Breast epithelium (tissue), 4 donors: ENCODE measurements around the gene CACNB1. TPM values are rescaled to one million over a fixed set of nuclear protein-coding genes. Genes with fewer than 3 reads are reported as not detected.

ENCODE experiments used
- DNase-seq, 2 donors: peaks; one replicate each; pipeline ENCODE4 v3.0.0-alpha.2; 2019; ENCODE audit warnings: low spot score in 2 of 2
- H3K27ac ChIP-seq, 2 donors: fragments of 200-600 bp; sonication (generic) in 1 of 2; one replicate each; pipeline ENCODE4 v1.5.1; 2016 to 2019; ENCODE audit warnings: mild to moderate bottlenecking in 1 of 2
- H3K27me3 ChIP-seq, 2 donors: fragments of 200-600 bp; sonication (generic) in 1 of 2; one replicate each; pipeline versions ENCODE4 v1.5.1 to v1.6.0; 2017 to 2019; ENCODE audit warnings: control low read depth in 1 of 2, mild to moderate bottlenecking in 1 of 2
- H3K36me3 ChIP-seq: fragments of 200-600 bp; one replicate; pipeline ENCODE4 v1.5.1; 2019
- H3K4me1 ChIP-seq, 2 donors: fragments of 200-600 bp; sonication (generic); one replicate each; pipeline ENCODE4 v1.5.1; 2016 to 2019; ENCODE audit warnings: control low read depth in 1 of 2
- H3K4me3 ChIP-seq, 3 donors: fragments of 200-600 bp; sonication (generic); 1 replicate in 2 of 3; 2 replicates in 1 of 3; pipeline ENCODE4 v1.5.1; 2016 to 2019; ENCODE audit warnings: mild to moderate bottlenecking in 3 of 3, moderate library complexity in 2 of 3
- H3K9me3 ChIP-seq, 2 donors: fragments of 200-600 bp; sonication (generic) in 1 of 2; one replicate each; pipeline ENCODE4 v1.5.1; 2016 to 2019; ENCODE audit warnings: control low read depth in 1 of 2
- POLR2A ChIP-seq: fragments of 450-650 bp; IDR thresholded peaks from one replicate; pipeline ENCODE4 v1.6.1; 2016; ENCODE audit warnings: antibody characterized with exemption, mild to moderate bottlenecking, moderate library complexity
- POLR2AphosphoS5 ChIP-seq, 3 donors: sonication (generic); formaldehyde crosslinking; IDR thresholded peaks; one replicate each; pipeline ENCODE4 v1.6.1; 2017; ENCODE audit warnings: antibody characterized with exemption in 3 of 3
- intact Hi-C: fragments of 100-400 bp; cut with DNase I; formaldehyde crosslinking; loops from one replicate; pipeline ENCODE4 v1.15.1; 2023; ENCODE audit warnings: low total_unique reads
- total RNA-seq, 3 donors: library from RNA; depleted of rRNA; stranded (reverse); fragments of >200 nt; gene quantifications; one replicate each; pipeline ENCODE4 v1.1.0, GENCODE V29; 2016
- TF ChIP-seq, protein P1 (sequence below), 3 donors: fragments of 450-650 bp; IDR thresholded peaks; one replicate each; pipeline ENCODE4 v1.5.1; 2016 to 2017; ENCODE audit warnings: antibody characterized with exemption in 3 of 3, mild to moderate bottlenecking in 3 of 3, moderate library complexity in 3 of 3

The CACNB1 gene
- total RNA-seq, 3 donors from 2014 or later, result 12.8 to 21.2 (median 13.9) TPM

DNA sequence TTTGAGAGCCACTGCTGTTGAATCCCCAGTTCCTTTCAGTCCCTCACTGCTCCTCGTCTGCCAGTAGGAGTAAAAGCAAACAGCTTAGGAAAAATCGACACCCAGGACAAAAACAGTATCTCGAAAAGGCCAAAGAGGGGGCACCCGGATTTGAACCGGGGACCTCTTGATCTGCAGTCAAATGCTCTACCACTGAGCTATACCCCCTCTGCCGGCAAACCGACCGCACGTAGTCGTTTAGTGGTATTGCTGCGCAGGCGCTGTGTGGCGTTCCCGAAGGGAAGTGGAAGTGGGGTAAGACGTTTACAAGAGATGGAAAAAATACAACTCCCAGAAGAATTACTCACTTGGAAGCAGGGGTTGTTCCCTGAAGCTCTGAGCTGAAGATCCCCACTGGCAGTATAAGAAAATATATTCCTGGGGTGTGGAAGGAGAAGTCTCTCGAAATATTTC lies 43.8 kb downstream of the CACNB1 start:
- intact Hi-C loops, result loop anchor here (5.0 kb wide), 1 partner anchor 171 kb away; no protein-coding TSS in a partner anchor
- Histone ChIP-seq H3K4me3 (peak overlapping the region; percentile 77 to 96 (median 88)), H3K9me3 (no peaks in the 10 kb centered on the region), H3K27me3 (no peaks in the 10 kb centered on the region), H3K36me3 (no peaks in the 10 kb centered on the region), H3K27ac (peak overlapping the region; percentile 96 to 99), H3K4me1 (peaks cover 0 to 4% of the 10 kb centered on the region in 2 donors)
- TF ChIP-seq POLR2A, result no peak
- TF ChIP-seq, protein P1, sequence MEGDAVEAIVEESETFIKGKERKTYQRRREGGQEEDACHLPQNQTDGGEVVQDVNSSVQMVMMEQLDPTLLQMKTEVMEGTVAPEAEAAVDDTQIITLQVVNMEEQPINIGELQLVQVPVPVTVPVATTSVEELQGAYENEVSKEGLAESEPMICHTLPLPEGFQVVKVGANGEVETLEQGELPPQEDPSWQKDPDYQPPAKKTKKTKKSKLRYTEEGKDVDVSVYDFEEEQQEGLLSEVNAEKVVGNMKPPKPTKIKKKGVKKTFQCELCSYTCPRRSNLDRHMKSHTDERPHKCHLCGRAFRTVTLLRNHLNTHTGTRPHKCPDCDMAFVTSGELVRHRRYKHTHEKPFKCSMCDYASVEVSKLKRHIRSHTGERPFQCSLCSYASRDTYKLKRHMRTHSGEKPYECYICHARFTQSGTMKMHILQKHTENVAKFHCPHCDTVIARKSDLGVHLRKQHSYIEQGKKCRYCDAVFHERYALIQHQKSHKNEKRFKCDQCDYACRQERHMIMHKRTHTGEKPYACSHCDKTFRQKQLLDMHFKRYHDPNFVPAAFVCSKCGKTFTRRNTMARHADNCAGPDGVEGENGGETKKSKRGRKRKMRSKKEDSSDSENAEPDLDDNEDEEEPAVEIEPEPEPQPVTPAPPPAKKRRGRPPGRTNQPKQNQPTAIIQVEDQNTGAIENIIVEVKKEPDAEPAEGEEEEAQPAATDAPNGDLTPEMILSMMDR (IDR thresholded peaks at IDR 0.05), result peak in 2 of 3 donors; percentile 37 to 51
- TF ChIP-seq POLR2AphosphoS5 (IDR thresholded peaks at IDR 0.05), result peak; percentile 61 to 86 (median 82)
- peak; percentile 94 to 97 for DNase-seq

DNA sequence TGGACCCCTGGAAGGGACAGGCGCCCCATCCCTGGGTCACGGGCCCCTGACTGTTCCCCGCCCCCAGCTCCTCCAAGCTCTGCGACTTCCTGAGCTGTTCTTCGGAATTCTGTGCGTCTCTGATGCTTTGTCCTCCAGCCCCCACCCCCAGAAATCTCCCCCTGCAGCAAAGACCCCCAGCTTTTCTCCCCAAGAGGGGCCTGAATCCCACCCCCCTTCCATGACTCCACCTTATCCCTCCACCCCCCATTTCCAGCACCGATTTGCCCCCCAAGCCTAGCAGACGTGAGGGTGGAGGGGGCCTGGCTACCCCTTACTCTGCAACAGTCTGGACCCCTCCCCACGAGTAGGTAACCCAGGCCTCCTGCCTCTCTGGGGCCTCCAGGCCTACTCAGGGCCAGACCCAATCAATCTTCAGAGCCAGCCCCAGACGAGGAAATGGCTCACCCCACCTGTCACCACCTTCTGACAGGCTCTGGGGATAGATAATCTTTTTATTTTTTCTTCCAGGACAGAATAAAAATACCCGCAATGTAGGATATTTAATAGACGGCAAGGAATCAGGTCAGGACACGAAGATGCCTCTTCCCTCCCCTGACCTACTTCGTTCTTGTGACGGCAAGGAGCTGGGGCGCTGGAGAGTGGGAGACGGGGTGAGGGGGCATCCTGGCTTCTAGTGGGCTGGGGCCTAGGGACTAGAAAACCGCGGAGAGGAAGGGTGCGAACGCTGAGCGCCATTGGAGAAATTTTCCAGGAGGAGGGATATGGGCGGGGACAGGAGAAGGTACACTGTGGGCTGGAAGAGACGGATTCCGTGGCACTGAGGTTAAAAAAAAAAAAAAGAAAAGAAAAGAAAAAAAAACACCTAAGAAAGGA lies 45.3 kb downstream of the CACNB1 start:
- no peak for TF ChIP-seq POLR2AphosphoS5 (IDR thresholded peaks at IDR 0.05)
- TF ChIP-seq, protein P1 (IDR thresholded peaks at IDR 0.05), result no peak
- no peak for TF ChIP-seq POLR2A
- Histone ChIP-seq H3K4me3 (peak overlapping the region; percentile 77 to 96 (median 88)), H3K9me3 (no peaks in the 10 kb centered on the region), H3K27me3 (no peaks in the 10 kb centered on the region), H3K36me3 (no peaks in the 10 kb centered on the region), H3K4me1 (peaks cover 0 to 4% of the 10 kb centered on the region in 2 donors), H3K27ac (peak overlapping the region; percentile 96 to 99)
- no peak for DNase-seq
- intact Hi-C loops, result loop anchor here (5.0 kb wide), 1 partner anchor 170 kb away; no protein-coding TSS in a partner anchor

DNA sequence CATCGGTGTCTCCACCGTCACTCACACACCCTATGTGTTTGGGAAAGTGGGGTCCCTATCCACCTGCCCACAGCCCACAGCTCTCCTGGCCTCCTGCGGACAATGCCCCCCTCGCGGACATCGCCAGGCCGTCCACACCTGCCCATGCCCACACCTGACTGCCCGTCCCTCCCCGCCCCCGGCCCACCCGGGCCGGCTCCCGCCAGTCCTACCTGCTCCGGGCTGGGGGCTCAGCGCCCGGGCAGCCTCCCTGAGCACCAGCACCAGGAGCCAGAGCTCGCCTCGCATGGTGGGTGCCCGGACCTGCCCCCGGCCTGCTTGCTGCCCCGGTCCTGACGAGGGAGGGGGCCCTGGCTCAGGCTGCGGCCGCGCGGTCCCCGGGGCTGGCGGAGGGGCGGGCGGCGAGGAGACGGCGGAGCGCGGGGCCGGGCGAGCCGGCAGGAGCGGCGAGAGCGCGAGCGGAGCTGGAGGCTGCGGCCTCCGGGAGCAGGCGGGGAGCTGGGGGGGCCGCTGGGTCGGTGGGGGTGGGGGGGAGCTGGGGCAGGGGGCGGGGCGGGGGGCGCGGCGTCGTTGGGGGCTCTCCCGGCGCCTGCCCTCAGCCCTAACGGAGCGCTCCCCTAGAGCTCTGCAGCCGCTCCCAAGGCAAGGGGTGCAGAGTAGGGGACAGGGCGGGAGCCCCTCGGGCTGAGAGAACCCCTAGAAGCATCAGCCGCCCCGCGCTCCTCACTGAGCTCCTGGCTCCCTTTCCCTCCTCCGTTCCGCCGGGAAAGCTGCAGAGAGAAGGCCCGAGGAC lies 46.1 kb downstream of the CACNB1 start, which contains the start of gene PLXDC1:
Gene PLXDC1 (minus strand): TSS at position 488 of the 793 bp plus-strand sequence. CDS start 200 bp downstream, at position 288.
- intact Hi-C loops, result loop anchor here (5.0 kb wide), 1 partner anchor 169 kb away; no protein-coding TSS in a partner anchor
- TF ChIP-seq POLR2AphosphoS5 (IDR thresholded peaks at IDR 0.05), result no peak
- TF ChIP-seq POLR2A, result no peak
- TF ChIP-seq, protein P1 (IDR thresholded peaks at IDR 0.05), result no peak
- Histone ChIP-seq H3K27ac (peak within 1 kb of the TSS; percentile 96 to 99), H3K4me3 (peak within 1 kb of the TSS; percentile 77 to 96 (median 88)), H3K9me3 (no peaks in the 10 kb centered on the region), H3K36me3 (no peaks in the 10 kb centered on the region), H3K4me1 (peaks cover 0 to 4% of the 10 kb centered on the region in 2 donors), H3K27me3 (no peaks in the 10 kb centered on the region)
- DNase-seq, result no peak

DNA sequence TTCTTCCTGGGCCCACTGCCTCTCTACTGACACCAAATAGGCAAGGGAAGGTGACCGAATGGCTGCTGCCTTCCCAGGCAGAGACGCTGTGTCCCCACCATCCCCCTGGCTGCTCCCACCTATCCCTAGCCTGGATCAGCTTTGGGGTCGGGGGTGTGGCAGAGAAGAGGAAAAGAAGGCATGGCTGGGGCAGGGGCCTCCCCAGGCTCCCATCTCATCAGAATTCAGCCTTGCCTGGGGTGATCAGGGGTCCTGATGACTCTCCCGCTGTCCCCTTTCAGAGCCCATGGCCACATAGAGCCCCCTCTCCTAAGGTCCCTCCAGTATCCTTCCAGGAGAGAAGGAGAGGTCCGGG lies 46.7 kb downstream of the CACNB1 start:
- H3K4me1 ChIP-seq, result peaks cover 0 to 4% of the 10 kb centered on the region in 2 donors
- TF ChIP-seq POLR2A (no peak), POLR2AphosphoS5 (IDR thresholded peaks at IDR 0.05) (no peak)
- TF ChIP-seq, protein P1 (IDR thresholded peaks at IDR 0.05), result no peak
- H3K36me3 ChIP-seq, result no peaks in the 10 kb centered on the region
- intact Hi-C loops, result loop anchor here (5.0 kb wide), 1 partner anchor 168 kb away; no protein-coding TSS in a partner anchor
- DNase-seq, result no peak
- peak overlapping the region; percentile 48 to 96 (median 88) for H3K4me3 ChIP-seq
- H3K27ac ChIP-seq, result peak overlapping the region; percentile 96 to 99
- no peaks in the 10 kb centered on the region for H3K9me3 ChIP-seq
- H3K27me3 ChIP-seq, result no peaks in the 10 kb centered on the region
